ENCODE measurements around the gene RBM39. TPM values are rescaled to one million over a fixed set of nuclear protein-coding genes. Genes with fewer than 3 reads are reported as not detected.

RBM39 gene
- total and polyA plus RNA-seq, 2 of the 13 experiments (the other 11 are each of a cell fraction or from before 2014, with no cell fraction given) = 788 to 920 TPM

DNA sequence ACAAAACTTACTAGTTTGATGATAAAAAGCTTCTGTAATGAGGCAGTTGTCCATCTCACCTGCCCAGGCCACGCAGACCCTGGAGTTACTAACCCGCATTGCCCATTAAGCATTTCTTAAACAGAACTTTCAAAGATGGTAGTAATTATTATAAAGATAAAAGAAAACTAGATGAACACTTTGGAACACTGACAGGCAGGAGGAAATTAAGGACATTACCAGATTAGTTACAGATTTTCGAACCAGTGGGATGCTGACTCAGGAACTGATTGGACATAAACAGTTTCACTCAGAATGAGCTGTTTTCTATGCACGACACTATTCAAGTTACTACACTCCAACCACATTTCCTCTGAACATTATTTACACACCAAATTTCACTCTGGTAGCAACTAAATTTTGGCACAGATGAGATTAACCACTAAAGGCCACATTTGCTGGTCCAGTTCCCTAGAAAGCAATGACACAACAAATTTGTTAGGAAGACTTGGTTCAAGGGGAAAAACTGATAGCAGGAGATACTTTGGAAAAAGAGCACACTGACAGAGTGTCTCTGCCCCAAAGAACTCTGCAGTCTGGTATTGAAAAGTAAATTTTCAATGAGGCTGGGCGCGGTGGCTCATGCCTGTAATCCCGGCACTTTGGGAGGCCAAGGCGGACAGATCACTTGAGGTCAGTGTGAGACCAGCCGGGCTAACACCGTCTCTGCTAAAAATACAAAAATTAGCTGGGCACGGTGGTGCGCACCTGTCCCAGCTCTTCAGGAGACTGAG lies 39.8 kb downstream of the RBM39 start (continued):
- TF ChIP-seq, protein P1, sequence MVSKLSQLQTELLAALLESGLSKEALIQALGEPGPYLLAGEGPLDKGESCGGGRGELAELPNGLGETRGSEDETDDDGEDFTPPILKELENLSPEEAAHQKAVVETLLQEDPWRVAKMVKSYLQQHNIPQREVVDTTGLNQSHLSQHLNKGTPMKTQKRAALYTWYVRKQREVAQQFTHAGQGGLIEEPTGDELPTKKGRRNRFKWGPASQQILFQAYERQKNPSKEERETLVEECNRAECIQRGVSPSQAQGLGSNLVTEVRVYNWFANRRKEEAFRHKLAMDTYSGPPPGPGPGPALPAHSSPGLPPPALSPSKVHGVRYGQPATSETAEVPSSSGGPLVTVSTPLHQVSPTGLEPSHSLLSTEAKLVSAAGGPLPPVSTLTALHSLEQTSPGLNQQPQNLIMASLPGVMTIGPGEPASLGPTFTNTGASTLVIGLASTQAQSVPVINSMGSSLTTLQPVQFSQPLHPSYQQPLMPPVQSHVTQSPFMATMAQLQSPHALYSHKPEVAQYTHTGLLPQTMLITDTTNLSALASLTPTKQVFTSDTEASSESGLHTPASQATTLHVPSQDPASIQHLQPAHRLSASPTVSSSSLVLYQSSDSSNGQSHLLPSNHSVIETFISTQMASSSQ (IDR thresholded peaks at IDR 0.05; ENCODE audit: low read depth) = no peak
- TF ChIP-seq, protein P1 (CRISPR knock-in tag; IDR thresholded peaks at IDR 0.05; ENCODE audit: borderline replicate concordance) = no peak
- TF ChIP-seq FOXC1 (CRISPR knock-in tag; IDR thresholded peaks at IDR 0.05; ENCODE audit: borderline replicate concordance) (0 out of 2 replicates have a peak, but pooled peaks have one; percentile 34), ZNF746 (CRISPR knock-in tag; IDR thresholded peaks at IDR 0.05) (no peak), ZNF253 (CRISPR knock-in tag; IDR thresholded peaks at IDR 0.05; ENCODE audit: borderline replicate concordance) (no peak), SSRP1 (CRISPR knock-in tag; IDR thresholded peaks at IDR 0.05) (peak; percentile 96), SRF (IDR thresholded peaks at IDR 0.05; ENCODE audit: low read depth, low read length) (no peak), MAFF (IDR thresholded peaks at IDR 0.05; ENCODE audit: low read depth, low read length) (peak; percentile 87), WIZ (CRISPR knock-in tag; IDR thresholded peaks at IDR 0.05) (no peak), MAF1 (CRISPR knock-in tag; IDR thresholded peaks at IDR 0.05; ENCODE audit: borderline replicate concordance) (no peak), NR1H2 (CRISPR knock-in tag; IDR thresholded peaks at IDR 0.05; ENCODE audit: borderline replicate concordance, low read depth) (no peak), ZC3H4 (CRISPR knock-in tag; IDR thresholded peaks at IDR 0.05; ENCODE audit: borderline replicate concordance) (peak; percentile 93; the same call in 1 of the 2 replicates), ZNF17 (CRISPR knock-in tag; IDR thresholded peaks at IDR 0.05) (no peak), SRY (CRISPR knock-in tag; IDR thresholded peaks at IDR 0.05) (no peak), BRD4 (CRISPR knock-in tag; IDR thresholded peaks at IDR 0.05) (no peak), STAG1 (CRISPR knock-in tag; IDR thresholded peaks at IDR 0.05) (no peak), ATAD3A (CRISPR knock-in tag; IDR thresholded peaks at IDR 0.05) (no peak), RXRA (CRISPR knock-in tag; IDR thresholded peaks at IDR 0.05) (peak; percentile 54; the same call in 1 of the 2 replicates), CBX5 (CRISPR knock-in tag; IDR thresholded peaks at IDR 0.05; ENCODE audit: borderline replicate concordance) (0 out of 2 replicates have a peak, but pooled peaks have one; percentile 30), CREM (IDR thresholded peaks at IDR 0.05) (no peak), CREM (CRISPR knock-in tag; IDR thresholded peaks at IDR 0.05) (no peak), NR2F1 (CRISPR knock-in tag; IDR thresholded peaks at IDR 0.05) (0 out of 4 replicates have a peak, but pooled peaks of 1 of the 2 experiments have one; percentile 20), RXRB (CRISPR knock-in tag; IDR thresholded peaks at IDR 0.05; ENCODE audit: borderline replicate concordance) (no peak)
- TF ChIP-seq, protein P2, sequence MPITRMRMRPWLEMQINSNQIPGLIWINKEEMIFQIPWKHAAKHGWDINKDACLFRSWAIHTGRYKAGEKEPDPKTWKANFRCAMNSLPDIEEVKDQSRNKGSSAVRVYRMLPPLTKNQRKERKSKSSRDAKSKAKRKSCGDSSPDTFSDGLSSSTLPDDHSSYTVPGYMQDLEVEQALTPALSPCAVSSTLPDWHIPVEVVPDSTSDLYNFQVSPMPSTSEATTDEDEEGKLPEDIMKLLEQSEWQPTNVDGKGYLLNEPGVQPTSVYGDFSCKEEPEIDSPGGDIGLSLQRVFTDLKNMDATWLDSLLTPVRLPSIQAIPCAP (CRISPR knock-in tag; IDR thresholded peaks at IDR 0.05; ENCODE audit: low read depth) = no peak
